ENCODE data around the gene DHODH. TPM values are rescaled to one million over a fixed set of nuclear protein-coding genes. Genes with fewer than 3 reads are reported as not detected.
"Not testable (repeated sequence)": the region's sequence is repeated elsewhere in the genome, so short reads cannot be mapped to it uniquely, and the experiment has no call there.

Gene DHODH
- total RNA-seq, 2 experiments from 2014 or later: 13.2 to 14.5 TPM

GRCh38 chr16:72075067-72075466, 66.5 kb downstream of the DHODH start:
- H3K4me1 Mint-ChIP-seq; H3K27ac Mint-ChIP-seq; DNase-seq; H3K36me3 Mint-ChIP-seq; H3K27me3 Mint-ChIP-seq; ATAC-seq (ENCODE audit: low read depth); H3K4me3 Mint-ChIP-seq; H3K9me3 Mint-ChIP-seq; POLR2A ChIA-PET: not testable (repeated sequence)

Other genes with a start within 250 kb of the DHODH start
- 10 to 100 TPM; 86.3 to 93.2 TPM for gene AP1G1, start 199.9 kb upstream of the DHODH start, total RNA-seq
- 10 to 100 TPM; 27.8 to 28.3 TPM for gene ATXN1L, start 162.8 kb upstream of the DHODH start, total RNA-seq
- 1 to 10 TPM; 5.7 to 8.0 TPM for gene ZNF821, start 124.6 kb upstream of the DHODH start, total RNA-seq
- gene IST1, start 113.2 kb upstream of the DHODH start, total RNA-seq: 100 to 1,000 TPM; 228 to 248 TPM
- gene PKD1L3, start 8.3 kb upstream of the DHODH start, total RNA-seq: under 1 TPM; 0.60 to 0.97 TPM
- not detected for gene HP, start 45.8 kb downstream of the DHODH start, total RNA-seq
- gene HPR, start 54.5 kb downstream of the DHODH start, total RNA-seq: not detected
- 10 to 100 TPM; 14.5 to 15.2 TPM for gene TXNL4B, start 84.9 kb downstream of the DHODH start, total RNA-seq
- gene DHX38, start 85.1 kb downstream of the DHODH start, total RNA-seq: 10 to 100 TPM; 86.9 to 95.5 TPM
- gene PMFBP1, start 163.4 kb downstream of the DHODH start, total RNA-seq: 1 to 10 TPM; 3.0 to 5.0 TPM